DOHH2 (cell line): Measurements from ENCODE around the gene SESN1.

ENCODE experiments used
- H3F3A ChIP-seq: fragments of 200-600 bp; sonication (generic), shearing (Covaris generic); 2 replicates; pipeline ENCODE4 v1.6.0; 2016; ENCODE audit warnings: antibody characterized with exemption, mild to moderate bottlenecking; ENCODE audit not compliant: control insufficient read depth, insufficient read depth
- H3K27ac ChIP-seq: fragments of 200-600 bp; sonication (generic); 2 replicates; pipeline ENCODE4 v1.5.1; 2014; ENCODE audit warnings: low read depth, mild to moderate bottlenecking, low read length, moderate library complexity
- H3K27me3 ChIP-seq: fragments of 200-600 bp; sonication (generic); 2 replicates; pipeline ENCODE4 v1.6.1; 2014; ENCODE audit warnings: mild to moderate bottlenecking, low read length, mixed read lengths; ENCODE audit not compliant: control insufficient read depth
- H3K36me3 ChIP-seq: fragments of 200-600 bp; sonication (generic); 2 replicates; pipeline ENCODE4 v1.6.1; 2014; ENCODE audit warnings: mild to moderate bottlenecking, low read length, moderate library complexity, mixed read lengths; ENCODE audit not compliant: control insufficient read depth
- H3K4me1 ChIP-seq: fragments of 200-600 bp; sonication (generic); 2 replicates; pipeline ENCODE4 v1.6.1; 2014; ENCODE audit warnings: mild to moderate bottlenecking, low read length, mixed read lengths; ENCODE audit not compliant: control insufficient read depth
- H3K4me2 ChIP-seq: fragments of 200-600 bp; sonication (generic); 2 replicates; pipeline ENCODE4 v1.6.0; 2014; ENCODE audit warnings: mild to moderate bottlenecking, low read length, moderate library complexity
- H3K4me3 ChIP-seq: fragments of 200-600 bp; sonication (generic); 2 replicates; pipeline ENCODE4 v1.5.1; 2014; ENCODE audit warnings: mild to moderate bottlenecking, low read length, mixed read lengths
- H3K79me2 ChIP-seq: fragments of 200-600 bp; sonication (generic); 2 replicates; pipeline ENCODE4 v1.6.1; 2014; ENCODE audit warnings: mild to moderate bottlenecking, low read length, mixed read lengths; ENCODE audit not compliant: control insufficient read depth
- H3K9me2 ChIP-seq: fragments of 200-600 bp; sonication (generic); replicated peaks from 2 replicates; pipeline ENCODE4 v1.6.1; 2014; ENCODE audit warnings: mild to moderate bottlenecking, low read length, mixed read lengths; ENCODE audit not compliant: control insufficient read depth
- H3K9me3 ChIP-seq: fragments of 200-600 bp; sonication (generic); 2 replicates; pipeline ENCODE4 v1.6.1; 2014; ENCODE audit warnings: antibody characterized with exemption, low read length, mixed read lengths; ENCODE audit not compliant: control insufficient read depth, insufficient read depth
- H4K20me1 ChIP-seq: fragments of 200-600 bp; sonication (generic); 2 replicates; pipeline ENCODE4 v1.6.0; 2014; ENCODE audit warnings: low read depth, mild to moderate bottlenecking, antibody characterized with exemption, low read length, moderate library complexity; ENCODE audit not compliant: control insufficient read depth, insufficient read depth
- CTCF ChIP-seq: fragments of 200-600 bp; sonication (generic); IDR thresholded peaks from one replicate; pipeline ENCODE4 v1.5.1; 2014; ENCODE audit warnings: antibody characterized with exemption, mild to moderate bottlenecking, low read depth, low read length; ENCODE audit not compliant: poor library complexity, severe bottlenecking
- EZH2phosphoT487 ChIP-seq: fragments of 200-600 bp; sonication (generic); IDR thresholded peaks from 2 replicates; pipeline ENCODE4 v1.6.1; 2017; ENCODE audit warnings: borderline replicate concordance, mild to moderate bottlenecking, antibody characterized with exemption, low read length, moderate library complexity, mixed read lengths

SESN1 gene

GRCh38 chr6:108941281-108941680 lies 153.4 kb downstream of the SESN1 start:
- no peak overlapping the region for H3K4me3 ChIP-seq

GRCh38 chr6:108940741-108941140 lies 153.9 kb downstream of the SESN1 start:
- peaks cover 2% of the 10 kb centered on the region; the same call in 1 of the 2 replicates for H3K27me3 ChIP-seq
- H3K9me2 ChIP-seq, result no peaks in the 10 kb centered on the region
- H3K4me1 ChIP-seq, result peaks cover 5% of the 10 kb centered on the region; the same call in 1 of the 2 replicates
- H3K27ac ChIP-seq, result no peak overlapping the region
- TF ChIP-seq CTCF (no peak), EZH2phosphoT487 (no peak)
- no peaks in the 10 kb centered on the region for H3F3A ChIP-seq
- no peak overlapping the region for H3K4me2 ChIP-seq
- H3K36me3 ChIP-seq, result no peaks in the 10 kb centered on the region
- H3K9me3 ChIP-seq, result no peaks in the 10 kb centered on the region
- no peaks in the 10 kb centered on the region for H4K20me1 ChIP-seq
- H3K79me2 ChIP-seq, result no peaks in the 10 kb centered on the region
- H3K4me3 ChIP-seq, result no peak overlapping the region

More at GRCh38 chr6:108941281-108941680, 153.4 kb downstream of the SESN1 start:
- peaks cover 5% of the 10 kb centered on the region; the same call in 1 of the 2 replicates for H3K4me1 ChIP-seq
- TF ChIP-seq CTCF (no peak), EZH2phosphoT487 (no peak)
- no peak overlapping the region for H3K4me2 ChIP-seq
- no peaks in the 10 kb centered on the region for H3K9me3 ChIP-seq
- H3F3A ChIP-seq, result no peaks in the 10 kb centered on the region
- peaks cover 2% of the 10 kb centered on the region; the same call in 1 of the 2 replicates for H3K27me3 ChIP-seq
- no peaks in the 10 kb centered on the region for H3K79me2 ChIP-seq
- no peaks in the 10 kb centered on the region for H3K36me3 ChIP-seq
- H3K27ac ChIP-seq, result no peak overlapping the region
- H4K20me1 ChIP-seq, result no peaks in the 10 kb centered on the region
- no peaks in the 10 kb centered on the region for H3K9me2 ChIP-seq

- Histone ChIP-seq H3K27me3 (peaks cover 2% of the 10 kb centered on the region; the same call in 1 of the 2 replicates), H3K9me3 (no peaks in the 10 kb centered on the region), H4K20me1 (no peaks in the 10 kb centered on the region), H3K9me2 (no peaks in the 10 kb centered on the region), H3F3A (no peaks in the 10 kb centered on the region), H3K4me3 (no peak overlapping the region), H3K4me1 (no peaks in the 10 kb centered on the region), H3K79me2 (no peaks in the 10 kb centered on the region), H3K36me3 (no peaks in the 10 kb centered on the region), H3K4me2 (no peak overlapping the region), H3K27ac (no peak overlapping the region)
- TF ChIP-seq CTCF (no peak), EZH2phosphoT487 (no peak)
Measured at GRCh38 chr6:108937170-108937569, 157.5 kb downstream of the SESN1 start.
